ENCODE results near the gene RAB1B.

DNA sequence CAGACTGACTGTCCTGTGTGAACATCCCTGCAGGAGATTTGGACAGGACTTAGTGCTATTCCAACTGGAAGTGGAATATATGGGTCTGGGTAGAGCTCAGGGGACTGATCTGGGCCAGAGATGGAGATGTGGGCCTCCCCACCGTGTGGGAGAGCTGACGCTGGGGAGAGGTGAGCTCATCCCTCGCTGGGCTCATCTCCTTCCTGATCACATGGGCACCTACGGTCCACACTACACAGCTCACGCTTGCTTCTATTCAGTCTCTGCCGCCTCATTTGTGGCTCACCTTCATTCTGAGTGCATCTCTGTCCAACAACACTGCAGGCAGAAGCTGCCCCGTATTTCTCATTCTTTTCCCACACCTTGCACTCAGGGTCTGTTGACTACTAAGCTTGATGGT, 16.6 kb upstream of the RAB1B start:
- TF ChIP-seq, protein P1, sequence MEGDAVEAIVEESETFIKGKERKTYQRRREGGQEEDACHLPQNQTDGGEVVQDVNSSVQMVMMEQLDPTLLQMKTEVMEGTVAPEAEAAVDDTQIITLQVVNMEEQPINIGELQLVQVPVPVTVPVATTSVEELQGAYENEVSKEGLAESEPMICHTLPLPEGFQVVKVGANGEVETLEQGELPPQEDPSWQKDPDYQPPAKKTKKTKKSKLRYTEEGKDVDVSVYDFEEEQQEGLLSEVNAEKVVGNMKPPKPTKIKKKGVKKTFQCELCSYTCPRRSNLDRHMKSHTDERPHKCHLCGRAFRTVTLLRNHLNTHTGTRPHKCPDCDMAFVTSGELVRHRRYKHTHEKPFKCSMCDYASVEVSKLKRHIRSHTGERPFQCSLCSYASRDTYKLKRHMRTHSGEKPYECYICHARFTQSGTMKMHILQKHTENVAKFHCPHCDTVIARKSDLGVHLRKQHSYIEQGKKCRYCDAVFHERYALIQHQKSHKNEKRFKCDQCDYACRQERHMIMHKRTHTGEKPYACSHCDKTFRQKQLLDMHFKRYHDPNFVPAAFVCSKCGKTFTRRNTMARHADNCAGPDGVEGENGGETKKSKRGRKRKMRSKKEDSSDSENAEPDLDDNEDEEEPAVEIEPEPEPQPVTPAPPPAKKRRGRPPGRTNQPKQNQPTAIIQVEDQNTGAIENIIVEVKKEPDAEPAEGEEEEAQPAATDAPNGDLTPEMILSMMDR (IDR thresholded peaks at IDR 0.05; ENCODE audit: low read depth, low read length, poor library complexity, severe bottlenecking): no peak
- TF ChIP-seq EZH2phosphoT487 (IDR thresholded peaks at IDR 0.05; ENCODE audit: borderline replicate concordance, low read length): no peak

All from DOHH2 (cell line).